GM12878 (cell line): Measurements from ENCODE around the gene GATA2. TPM values are rescaled to one million over a fixed set of nuclear protein-coding genes. Genes with fewer than 3 reads are reported as not detected.

ENCODE experiments used
- ATAC-seq: fragments of 200-7000 bp; cut with Tn5 transposase; 3 replicates; pipeline ENCODE4 v1.9.1; 2020; ENCODE audit warnings: mild to moderate bottlenecking, moderate library complexity
- BruUV-seq: library from RNA; stranded (reverse); fragments of 400-500 nt; replicated peaks from 2 replicates; lab custom pipeline; 2021; lab: Mats Ljungman, UMichigan
- CTCF ChIA-PET: fragments of 300-600 bp; sonication (Branson Sonifier 250); formaldehyde crosslinking; extraction: SDS; loops from one replicate; lab custom pipeline; 2021; ENCODE audit warnings: inconsistent platforms; lab: Yijun Ruan, JAX
- POLR2A ChIA-PET: fragments of 350-600 bp; formaldehyde crosslinking; extraction: SDS; loops from one replicate; lab custom pipeline; 2021; ENCODE audit warnings: inconsistent platforms; lab: Charles Lee
- RAD21 ChIA-PET: fragments of 300-600 bp; sonication (Branson Sonifier 250); formaldehyde crosslinking; loops from one replicate; lab custom pipeline; 2023; ENCODE audit warnings: antibody characterized with exemption; ENCODE audit not compliant: unreplicated experiment; lab: Charles Lee
- SMC1A ChIA-PET: fragments of 300-600 bp; sonication (Branson Sonifier 250); formaldehyde crosslinking; loops from one replicate; lab custom pipeline; 2023; ENCODE audit not compliant: unreplicated experiment, uncharacterized antibody; lab: Charles Lee
- DNase-seq: peaks from one replicate; pipeline ENCODE4 v3.0.0-alpha.2; 2011; ENCODE audit warnings: low read depth, low spot score
- FAIRE-seq: peaks from 3 replicates; lab custom pipeline; 2011; peaks lifted over from hg19 to GRCh38; lab: Jason Lieb, UNC
- H2AFZ ChIP-seq: 2 replicates; pipeline ENCODE4 v1.6.0; 2011; ENCODE audit warnings: low read depth, low read length, control low read depth; ENCODE audit not compliant: control insufficient read depth
- H3K27ac ChIP-seq: 2 replicates; pipeline ENCODE4 v1.5.1; 2011; ENCODE audit warnings: control low read depth; ENCODE audit not compliant: control insufficient read depth, insufficient read depth
- H3K27me3 ChIP-seq, 2 experiments: replicated peaks in 1 of 2; 2 replicates each; pipeline versions ENCODE4 v1.6.0 to v1.6.1; 2011; ENCODE audit warnings: low read length in 1 of 2; ENCODE audit not compliant: control insufficient read depth in 2 of 2, insufficient read depth in 2 of 2
- H3K36me3 ChIP-seq, 2 experiments: 2 replicates each; pipeline ENCODE4 v1.5.1; 2011; ENCODE audit warnings: low read length in 1 of 2; ENCODE audit not compliant: control insufficient read depth in 2 of 2, insufficient read depth in 2 of 2
- H3K4me1 ChIP-seq: 2 replicates; pipeline ENCODE4 v1.6.1; 2011; ENCODE audit warnings: mild to moderate bottlenecking, low read length, moderate library complexity, mixed read lengths; ENCODE audit not compliant: control insufficient read depth, insufficient read depth
- H3K4me2 ChIP-seq: 2 replicates; pipeline ENCODE4 v1.6.0; 2011; ENCODE audit warnings: control low read depth; ENCODE audit not compliant: control insufficient read depth, insufficient read depth
- H3K4me3 ChIP-seq: fragments of 200-600 bp; sonication (generic); 2 replicates; pipeline ENCODE4 v1.5.1; 2016
- H3K79me2 ChIP-seq: 2 replicates; pipeline ENCODE4 v1.6.0; 2011; ENCODE audit warnings: low read length; ENCODE audit not compliant: control insufficient read depth, insufficient read depth
- H3K9ac ChIP-seq: 2 replicates; pipeline ENCODE4 v1.8.0; 2011; ENCODE audit warnings: low read length, control low read depth, mixed read lengths; ENCODE audit not compliant: control insufficient read depth, insufficient read depth
- H3K9me3 ChIP-seq: replicated peaks from 3 replicates; pipeline ENCODE4 v1.5.1; 2011; ENCODE audit warnings: mild to moderate bottlenecking, low read length; ENCODE audit not compliant: control insufficient read depth, insufficient read depth
- H4K20me1 ChIP-seq: 2 replicates; pipeline ENCODE4 v1.6.0; 2011; ENCODE audit not compliant: control insufficient read depth, insufficient read depth
- BCL3 ChIP-seq: IDR thresholded peaks from 2 replicates; pipeline ENCODE4 v1.6.1; 2011; ENCODE audit warnings: borderline replicate concordance, low read depth, mild to moderate bottlenecking, moderate library complexity, low read length; ENCODE audit not compliant: insufficient read depth, poor library complexity, severe bottlenecking
- BRCA1 ChIP-seq: IDR thresholded peaks from 2 replicates; pipeline ENCODE4 v1.6.1; 2011; ENCODE audit warnings: low read depth, low read length, improper control_type of control experiment
- EP300 ChIP-seq, 2 experiments: fragments of 150-350 bp in 1 of 2; IDR thresholded peaks; 2 replicates each; pipeline ENCODE4 v1.6.1; 2011 to 2012; ENCODE audit warnings: low read depth in 2 of 2, low read length in 2 of 2, borderline replicate concordance in 1 of 2, improper control_type of control experiment in 1 of 2, inconsistent platforms in 1 of 2; ENCODE audit not compliant: control insufficient read depth in 1 of 2
- ESRRA ChIP-seq: IDR thresholded peaks from 2 replicates; pipeline ENCODE4 v1.6.1; 2012; ENCODE audit warnings: mild to moderate bottlenecking, low read length, improper control_type of control experiment
- GABPA ChIP-seq: IDR thresholded peaks from 2 replicates; pipeline ENCODE4 v1.6.1; 2014; ENCODE audit warnings: antibody characterized with exemption, low read depth, mild to moderate bottlenecking, inconsistent platforms
- HCFC1 ChIP-seq: fragments of 150-350 bp; IDR thresholded peaks from 2 replicates; pipeline ENCODE4 v1.6.1; 2014; ENCODE audit warnings: low read length
- MAX ChIP-seq: IDR thresholded peaks from 2 replicates; pipeline ENCODE4 v1.6.1; 2012; ENCODE audit warnings: low read depth, low read length, improper control_type of control experiment
- MEF2A ChIP-seq: IDR thresholded peaks from 2 replicates; pipeline ENCODE4 v1.6.1; 2011; ENCODE audit warnings: low read depth, mild to moderate bottlenecking, low read length, moderate library complexity; ENCODE audit not compliant: insufficient read depth
- PAX8 ChIP-seq: fragments of 450-650 bp; IDR thresholded peaks from 2 replicates; pipeline ENCODE4 v1.6.1; 2017; ENCODE audit warnings: mild to moderate bottlenecking, moderate library complexity
- REST ChIP-seq: IDR thresholded peaks from 2 replicates; pipeline ENCODE4 v1.6.1; 2012; ENCODE audit warnings: mild to moderate bottlenecking, low read depth, low read length
- SMAD1 ChIP-seq: fragments of 450-650 bp; IDR thresholded peaks from 2 replicates; pipeline ENCODE4 v1.6.1; 2018; ENCODE audit warnings: mild to moderate bottlenecking, low read depth; ENCODE audit not compliant: partially characterized antibody
- ZBTB33 ChIP-seq: fragments of 450-650 bp; IDR thresholded peaks from 2 replicates; pipeline ENCODE4 v1.6.1; 2017; ENCODE audit warnings: mild to moderate bottlenecking
- ZNF592 ChIP-seq: fragments of 450-650 bp; IDR thresholded peaks from 2 replicates; pipeline ENCODE4 v1.6.1; 2017; ENCODE audit warnings: mild to moderate bottlenecking, moderate library complexity
- WGBS: methylation state at CpG from one replicate; pipeline ENCODE4 v1.1.6; 2016; ENCODE audit warnings: low lambda C conversion rate; ENCODE audit not compliant: insufficient replicate concordance, insufficient coverage; ENCODE audit errors: missing lambda C conversion rate; 5-methylcytosine and 5-hydroxymethylcytosine counted together
- in situ Hi-C: fragments of 300-500 bp; cut with MboI; formaldehyde crosslinking; loops from 9 replicates; pipeline ENCODE4 v1.14.3; 2018; ENCODE audit warnings: mixed read lengths
- intact Hi-C: fragments of 100-400 bp; cut with micrococcal nuclease; formaldehyde crosslinking; loops from one replicate; pipeline ENCODE4 v1.14.2; 2022; ENCODE audit not compliant: unreplicated experiment
- polyA plus RNA-seq, 11 experiments: library from polyadenylated mRNA; depleted of rRNA in 4 of 11; unstranded in 6 of 11; stranded (reverse) in 5 of 11; fragments of >200 nt; fragmentation: Nextera tagmentation in 4 of 11; fragmentation: Illumina TruSeq in 1 of 11; extraction: Ambion mirVana in 4 of 11; extraction: Trizol in 1 of 11; gene quantifications; 1 replicate in 1 of 11; 2 replicates in 10 of 11; pipeline versions ENCODE4 v1.2.1 to v1.2.3, GENCODE V29; 2011 to 2016; ENCODE audit warnings: inconsistent platforms in 2 of 11, missing spikeins in 2 of 11, low read depth in 1 of 11
- total RNA-seq, 4 experiments: library from RNA; depleted of rRNA in 3 of 4; stranded (reverse); fragments of >200 nt in 3 of 4; fragmentation: Illumina TruSeq in 1 of 4; extraction: Trizol in 1 of 4; gene quantifications; 2 replicates each; pipeline versions ENCODE4 v1.2.1 to v1.2.3, GENCODE V29; 2013 to 2021

The GATA2 gene
- total and polyA plus RNA-seq, 10 of the 15 experiments (the other 5 are each of a cell fraction or from before 2014, with no cell fraction given) = 0.56 TPM; not detected in 9

GRCh38 chr3:128471720-128472119 lies 21.3 kb downstream of the GATA2 start:
- ChIA-PET POLR2A (no interaction called here), CTCF (no interaction called here), RAD21 (no interaction called here), SMC1A (no interaction called here)
- 29% methylated on average over 3 of the region's 3 CpGs for WGBS
- no peak for ATAC-seq
- Histone ChIP-seq H4K20me1 (no peaks in the 10 kb centered on the region), H3K4me3 (no peak overlapping the region), H3K36me3 (no peaks in the 10 kb centered on the region), H3K9ac (no peak overlapping the region), H3K27me3 (peaks cover 0 to 3% of the 10 kb centered on the region in 2 experiments; a peak in 3 of 4 replicates), H3K27ac (no peak overlapping the region), H3K4me2 (no peak overlapping the region), H2AFZ (no peak overlapping the region), H3K4me1 (no peaks in the 10 kb centered on the region; the same call in 1 of the 2 replicates), H3K9me3 (no peaks in the 10 kb centered on the region), H3K79me2 (no peaks in the 10 kb centered on the region)
- no peak for DNase-seq
- TF ChIP-seq REST (no peak), BRCA1 (no peak), ESRRA (no peak), ZNF592 (no peak), SMAD1 (no peak), GABPA (no peak), ZBTB33 (no peak), HCFC1 (no peak), PAX8 (no peak), MEF2A (no peak), MAX (no peak), BCL3 (no peak), EP300 (IDR thresholded peaks at IDR 0.05; ENCODE audit: borderline replicate concordance in 1 of 2, control insufficient read depth in 1 of 2, low read depth in 2 of 2, low read length in 2 of 2) (no peak)
- FAIRE-seq = no peak
- intact Hi-C loops = no loop called here
- no TSS peak for BruUV-seq
- in situ Hi-C loops = no loop called here
